Sigmoid colon (tissue), 7 donors: ENCODE results near the gene VSIG2. TPM values are rescaled to one million over a fixed set of nuclear protein-coding genes. Genes with fewer than 3 reads are reported as not detected.

ENCODE experiments used
- DNase-seq: peaks from one replicate; pipeline ENCODE4 v3.0.0-alpha.2; 2019
- H3K27ac ChIP-seq, 4 donors: fragments of 200-600 bp; sonication (generic); one replicate each; pipeline ENCODE4 v1.5.1; 2016 to 2019; ENCODE audit warnings: mild to moderate bottlenecking in 1 of 4
- H3K27me3 ChIP-seq, 3 donors: fragments of 200-600 bp; sonication (generic); one replicate each; pipeline ENCODE4 v1.5.1; 2019; ENCODE audit warnings: mild to moderate bottlenecking in 1 of 3
- H3K36me3 ChIP-seq, 4 donors: fragments of 200-600 bp; sonication (generic); one replicate each; pipeline ENCODE4 v1.5.1; 2016 to 2019
- H3K4me1 ChIP-seq, 4 donors: fragments of 200-600 bp; sonication (generic); one replicate each; pipeline ENCODE4 v1.5.1; 2017 to 2019
- H3K4me3 ChIP-seq, 4 donors: fragments of 200-600 bp; sonication (generic); one replicate each; pipeline ENCODE4 v1.5.1; 2017 to 2019; ENCODE audit warnings: mild to moderate bottlenecking in 2 of 4, moderate library complexity in 1 of 4
- H3K9me3 ChIP-seq, 4 donors: fragments of 200-600 bp in 3 of 4; sonication (generic) in 3 of 4; one replicate each; pipeline versions ENCODE4 v1.5.1 to v1.6.1; 2013 to 2019
- CTCF ChIP-seq, 4 experiments: fragments of 450-650 bp in 3 of 4; fragments of 200-600 bp in 1 of 4; IDR thresholded peaks; one replicate each; pipeline ENCODE4 v1.5.1; 2016 to 2019; ENCODE audit warnings: antibody characterized with exemption in 4 of 4, mild to moderate bottlenecking in 3 of 4, moderate library complexity in 2 of 4
- EP300 ChIP-seq, 4 donors: sonication (generic); formaldehyde crosslinking; IDR thresholded peaks; one replicate each; pipeline ENCODE4 v1.6.1; 2017; ENCODE audit warnings: antibody characterized with exemption in 4 of 4
- POLR2A ChIP-seq, 2 donors: fragments of 450-650 bp; IDR thresholded peaks; one replicate each; pipeline ENCODE4 v1.6.1; 2016; ENCODE audit warnings: antibody characterized with exemption in 2 of 2, mild to moderate bottlenecking in 2 of 2, moderate library complexity in 2 of 2
- POLR2AphosphoS5 ChIP-seq, 4 donors: sonication (generic); formaldehyde crosslinking; IDR thresholded peaks; one replicate each; pipeline ENCODE4 v1.6.1; 2017; ENCODE audit warnings: antibody characterized with exemption in 4 of 4
- WGBS, 2 donors: extraction: QIAGEN DNeasy Blood & Tissue Kit; methylation state at CpG; one replicate each; pipeline ENCODE4 v1.1.7; 2013; 5-methylcytosine and 5-hydroxymethylcytosine counted together
- intact Hi-C: fragments of 100-400 bp; cut with DNase I; formaldehyde crosslinking; loops from one replicate; pipeline ENCODE4 v1.15.1; 2023
- polyA plus RNA-seq, 3 donors: library from polyadenylated mRNA; stranded (reverse); fragments of 200-250 nt; gene quantifications; one replicate each; pipeline ENCODE4 v1.2.3, GENCODE V29; 2013
- total RNA-seq, 4 donors: library from RNA; depleted of rRNA; stranded (reverse); fragments of >200 nt; gene quantifications; one replicate each; pipeline ENCODE4 v1.1.0, GENCODE V29; 2016
- donor health status: healthy with polysubstance abuse.
- donor health status: Bipolar disorder and iron deficiency.
- donor health status: healthy.

VSIG2 gene
- total and polyA plus RNA-seq, 7 donors, result 0.36 to 79.3 (median 28.8) TPM; not detected in 1

GRCh38 chr11:124791626-124792341 lies 39.7 kb upstream of the VSIG2 start:
- Histone ChIP-seq H3K36me3 (no peaks in the 10 kb centered on the region), H3K27ac (no peak overlapping the region), H3K9me3 (no peaks in the 10 kb centered on the region), H3K4me1 (peaks cover 0 to 28% (median 0%) of the 10 kb centered on the region in 4 donors), H3K27me3 (no peaks in the 10 kb centered on the region), H3K4me3 (no peak overlapping the region)
- intact Hi-C loops, result no loop called here
- 68 to 70% methylated on average over 4 of the region's 4 CpGs for WGBS, 2 donors
- TF ChIP-seq CTCF (IDR thresholded peaks at IDR 0.05) (no peak), POLR2A (IDR thresholded peaks at IDR 0.05) (no peak), POLR2AphosphoS5 (IDR thresholded peaks at IDR 0.05) (no peak), EP300 (IDR thresholded peaks at IDR 0.05) (no peak)
- DNase-seq, result no peak

- peaks cover 0 to 25% (median 0%) of the 10 kb centered on the region in 4 donors for H3K4me1 ChIP-seq
- H3K9me3 ChIP-seq, result no peaks in the 10 kb centered on the region
- DNase-seq, result no peak
- TF ChIP-seq CTCF (IDR thresholded peaks at IDR 0.05), result no peak
- intact Hi-C loops, result no loop called here
- H3K27me3 ChIP-seq, result no peaks in the 10 kb centered on the region
- H3K36me3 ChIP-seq, result no peaks in the 10 kb centered on the region
- no peak overlapping the region for H3K27ac ChIP-seq
- no peak overlapping the region for H3K4me3 ChIP-seq
These were observed 36.5 kb upstream of the VSIG2 start for GRCh38 chr11:124788521-124788920.

GRCh38 chr11:124784051-124784450 lies 32.0 kb upstream of the VSIG2 start:
- Histone ChIP-seq H3K27ac (no peak overlapping the region), H3K9me3 (no peaks in the 10 kb centered on the region), H3K4me3 (no peak overlapping the region), H3K27me3 (no peaks in the 10 kb centered on the region), H3K36me3 (no peaks in the 10 kb centered on the region), H3K4me1 (peaks cover 0 to 11% (median 0%) of the 10 kb centered on the region in 4 donors)
- WGBS, 2 donors, result 95% methylated on average over 2 of the region's 2 CpGs
- DNase-seq, result no peak
- intact Hi-C loops, result no loop called here
- no peak for TF ChIP-seq POLR2A (IDR thresholded peaks at IDR 0.05)
- no peak for TF ChIP-seq POLR2AphosphoS5 (IDR thresholded peaks at IDR 0.05)
- no peak for TF ChIP-seq CTCF (IDR thresholded peaks at IDR 0.05)
- no peak for TF ChIP-seq EP300 (IDR thresholded peaks at IDR 0.05)

- intact Hi-C loops, result no loop called here
- H3K9me3 ChIP-seq, result no peaks in the 10 kb centered on the region
- H3K27ac ChIP-seq, result no peak overlapping the region
- DNase-seq, result no peak
- H3K4me1 ChIP-seq, result peaks cover 0 to 3% (median 0%) of the 10 kb centered on the region in 4 donors
- TF ChIP-seq CTCF (IDR thresholded peaks at IDR 0.05) (no peak), POLR2AphosphoS5 (IDR thresholded peaks at IDR 0.05) (no peak), POLR2A (IDR thresholded peaks at IDR 0.05) (no peak), EP300 (IDR thresholded peaks at IDR 0.05) (no peak)
- no peak overlapping the region for H3K4me3 ChIP-seq
- WGBS, 2 donors, result 91 to 96% methylated on average over 4 of the region's 4 CpGs
- H3K36me3 ChIP-seq, result peaks cover 0 to 5% (median 0%) of the 10 kb centered on the region in 4 donors
- no peaks in the 10 kb centered on the region for H3K27me3 ChIP-seq
These were observed 30.9 kb upstream of the VSIG2 start for GRCh38 chr11:124783002-124783401.

- Histone ChIP-seq H3K4me1 (peaks cover 0 to 7% (median 0%) of the 10 kb centered on the region in 4 donors), H3K4me3 (no peak overlapping the region), H3K36me3 (peaks cover 0 to 10% (median 0%) of the 10 kb centered on the region in 4 donors), H3K27ac (no peak overlapping the region), H3K9me3 (no peaks in the 10 kb centered on the region), H3K27me3 (no peaks in the 10 kb centered on the region)
- WGBS, 2 donors, result 78 to 80% methylated on average over 1 of the region's 1 CpG
- no peak for DNase-seq
- TF ChIP-seq CTCF (IDR thresholded peaks at IDR 0.05) (no peak), EP300 (IDR thresholded peaks at IDR 0.05) (no peak), POLR2AphosphoS5 (IDR thresholded peaks at IDR 0.05) (no peak), POLR2A (IDR thresholded peaks at IDR 0.05) (no peak)
- intact Hi-C loops, result no loop called here
These were observed 27.5 kb upstream of the VSIG2 start for GRCh38 chr11:124779568-124779967.
